ENCODE measurements around the gene SLC10A6.
"Not testable (repeated sequence)": the region's sequence is repeated elsewhere in the genome, so short reads cannot be mapped to it uniquely, and the experiment has no call there.

The SLC10A6 gene

DNA sequence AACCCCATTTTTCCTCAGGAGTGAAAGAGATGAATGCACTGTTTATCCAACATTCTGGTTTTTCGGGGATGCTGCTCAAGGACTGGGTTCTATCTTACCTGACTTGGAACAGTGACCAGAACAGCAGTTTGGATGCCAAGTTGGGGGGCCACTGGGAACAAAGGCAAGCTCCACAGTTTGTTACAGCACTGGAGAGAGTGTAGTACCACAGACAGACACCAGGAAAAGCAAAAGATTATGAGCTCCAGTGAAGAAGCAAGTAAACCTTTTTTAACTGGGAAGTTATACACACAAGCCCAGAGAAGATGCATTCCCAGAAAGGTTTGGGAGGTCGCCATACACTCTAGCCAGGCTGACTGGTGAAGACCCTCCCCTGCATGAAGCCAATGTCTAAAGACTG lies 29.5 kb upstream of the SLC10A6 start:
- peak; percentile 15 for TF ChIP-seq CTCF (IDR thresholded peaks at IDR 0.05; ENCODE audit: low read depth, low read length, missing control alignments)
- in situ Hi-C loops (cut with HindIII; ENCODE audit: low pct_ligation_motif_present, low sequenced_read_pairs) = no loop called here
- no peaks in the 10 kb centered on the region for H3K27me3 ChIP-seq (replicated peaks)
- no peak overlapping the region for H3K4me3 ChIP-seq (ENCODE audit: low read depth, low read length)
- no peak overlapping the region for H3K27ac ChIP-seq
- no peak for DNase-seq
- H3K36me3 ChIP-seq (replicated peaks) = no peaks in the 10 kb centered on the region

DNA sequence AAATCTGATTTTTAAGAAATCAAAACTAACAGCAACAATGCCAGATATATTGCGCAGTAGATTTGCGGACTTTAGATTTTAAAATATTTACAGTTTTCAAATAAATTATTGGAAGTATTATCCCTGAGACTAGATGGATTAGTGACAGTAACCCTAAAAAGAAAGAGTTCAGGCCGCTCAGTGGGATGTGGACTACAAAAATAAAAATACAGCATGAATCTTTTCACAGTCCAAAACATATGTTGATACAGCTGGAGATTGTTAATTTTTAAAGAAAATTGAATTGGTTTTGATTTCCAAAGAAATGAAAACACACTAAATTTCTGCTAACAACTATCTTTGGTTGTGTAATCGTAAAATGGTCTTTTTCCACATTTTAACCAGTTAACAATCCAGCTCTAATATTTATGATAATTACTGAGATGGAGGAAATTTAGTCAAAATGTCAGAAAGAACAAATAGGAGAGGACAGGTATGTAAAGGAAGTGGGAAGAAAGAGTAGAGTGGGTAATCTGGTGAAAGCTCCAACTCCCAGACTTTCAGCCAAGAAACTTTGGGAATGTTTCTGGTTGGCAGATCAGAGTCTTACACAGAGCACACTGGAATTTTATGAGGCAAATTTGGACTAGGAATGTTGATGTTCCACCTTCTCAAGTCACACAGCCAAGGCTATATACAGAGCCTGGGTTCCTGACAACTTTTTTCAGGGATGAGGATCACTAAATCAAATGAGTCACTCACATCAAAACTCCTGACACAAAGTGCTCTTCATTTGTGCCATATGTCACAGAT lies 27.9 kb upstream of the SLC10A6 start:
- Histone ChIP-seq H3K4me3 (ENCODE audit: low read depth, low read length) (no peak overlapping the region), H3K36me3 (replicated peaks) (no peaks in the 10 kb centered on the region), H3K27ac (no peak overlapping the region), H3K27me3 (replicated peaks) (no peaks in the 10 kb centered on the region)
- TF ChIP-seq CTCF (IDR thresholded peaks at IDR 0.05; ENCODE audit: low read depth, low read length, missing control alignments) = no peak
- in situ Hi-C loops (cut with HindIII; ENCODE audit: low pct_ligation_motif_present, low sequenced_read_pairs) = no loop called here
- DNase-seq = no peak

GRCh38 chr4:86875436-86875835 lies 26.3 kb upstream of the SLC10A6 start:
- DNase-seq; H3K27me3 ChIP-seq (replicated peaks); H3K36me3 ChIP-seq (replicated peaks); in situ Hi-C loops (cut with HindIII; ENCODE audit: low pct_ligation_motif_present, low sequenced_read_pairs); H3K4me3 ChIP-seq (ENCODE audit: low read depth, low read length); H3K27ac ChIP-seq: not testable (repeated sequence)

GRCh38 chr4:86872135-86872534 lies 23.0 kb upstream of the SLC10A6 start:
- no peak overlapping the region for H3K4me3 ChIP-seq (ENCODE audit: low read depth, low read length)
- no peak for TF ChIP-seq CTCF (IDR thresholded peaks at IDR 0.05; ENCODE audit: low read depth, low read length, missing control alignments)
- in situ Hi-C loops (cut with HindIII; ENCODE audit: low pct_ligation_motif_present, low sequenced_read_pairs) = no loop called here
- no peaks in the 10 kb centered on the region for H3K36me3 ChIP-seq (replicated peaks)
- H3K27ac ChIP-seq = no peak overlapping the region
- no peaks in the 10 kb centered on the region for H3K27me3 ChIP-seq (replicated peaks)
- no peak for DNase-seq

GRCh38 chr4:86870442-86871069 lies 21.4 kb upstream of the SLC10A6 start:
- Histone ChIP-seq H3K4me3 (ENCODE audit: low read depth, low read length) (no peak overlapping the region), H3K27ac (no peak overlapping the region), H3K36me3 (replicated peaks) (no peaks in the 10 kb centered on the region), H3K27me3 (replicated peaks) (no peaks in the 10 kb centered on the region)
- in situ Hi-C loops (cut with HindIII; ENCODE audit: low pct_ligation_motif_present, low sequenced_read_pairs) = no loop called here
- no peak for DNase-seq
- no peak for TF ChIP-seq CTCF (IDR thresholded peaks at IDR 0.05; ENCODE audit: low read depth, low read length, missing control alignments)

DNA sequence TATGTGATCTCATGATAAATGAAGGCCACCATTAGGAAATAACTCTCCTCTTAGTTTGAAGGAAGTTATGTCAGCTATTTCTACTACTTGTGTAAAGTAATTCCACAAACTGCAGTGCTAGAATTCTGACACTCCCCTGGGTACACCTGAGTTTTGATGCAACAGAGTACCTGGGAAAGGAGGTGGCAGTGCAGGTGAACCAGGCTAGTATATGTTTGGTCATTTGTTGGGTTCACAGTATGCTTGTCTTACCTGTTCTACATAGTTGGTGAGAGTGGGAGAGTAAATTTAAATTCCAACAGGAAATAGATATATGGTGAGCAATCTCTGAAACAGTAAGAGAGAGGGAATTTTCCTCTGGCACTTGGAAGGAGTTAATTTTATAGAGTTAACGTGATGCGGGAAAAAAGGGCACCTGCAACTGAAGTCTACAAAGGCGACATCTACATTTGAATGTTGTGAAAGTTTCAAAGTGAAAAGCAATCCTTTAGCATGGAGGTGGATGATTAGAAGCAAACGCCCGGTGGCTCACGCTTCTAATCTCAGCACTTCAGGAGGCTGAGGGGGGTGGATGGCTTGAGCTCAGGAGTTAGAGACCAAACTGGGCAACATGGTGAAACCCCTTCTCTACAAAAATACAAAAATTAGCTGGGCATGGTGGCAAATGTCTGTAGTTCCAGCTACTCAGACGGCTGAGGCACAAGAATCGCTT lies 8.3 kb upstream of the SLC10A6 start:
- H3K27me3 ChIP-seq (replicated peaks) = no peaks in the 10 kb centered on the region
- no peak overlapping the region for H3K27ac ChIP-seq
- H3K36me3 ChIP-seq (replicated peaks) = no peaks in the 10 kb centered on the region
- no peak overlapping the region for H3K4me3 ChIP-seq (ENCODE audit: low read depth, low read length)
- in situ Hi-C loops (cut with HindIII; ENCODE audit: low pct_ligation_motif_present, low sequenced_read_pairs) = no loop called here
- TF ChIP-seq CTCF (IDR thresholded peaks at IDR 0.05; ENCODE audit: low read depth, low read length, missing control alignments) = no peak
- no peak for DNase-seq
